Right atrium auricular region (tissue), 2 donors: ENCODE data around the gene YAP1. TPM values are rescaled to one million over a fixed set of nuclear protein-coding genes. Genes with fewer than 3 reads are reported as not detected.

ENCODE experiments used
- DNase-seq: peaks from one replicate; pipeline ENCODE4 v3.0.0-alpha.2; 2019; ENCODE audit warnings: low spot score
- H3K27ac ChIP-seq, 2 donors: fragments of 200-600 bp; sonication (generic); 1 replicate in 1 of 2; 2 replicates in 1 of 2; pipeline ENCODE4 v1.5.1; 2016 to 2019
- H3K27me3 ChIP-seq, 2 donors: fragments of 200-600 bp; sonication (generic); one replicate each; pipeline versions ENCODE4 v1.5.1 to v1.6.0; 2017 to 2019
- H3K36me3 ChIP-seq: fragments of 200-600 bp; sonication (generic); one replicate; pipeline ENCODE4 v1.5.1; 2016
- H3K4me1 ChIP-seq, 2 donors: fragments of 200-600 bp; sonication (generic); one replicate each; pipeline versions ENCODE4 v1.5.1 to v1.6.0; 2017 to 2019
- H3K4me3 ChIP-seq, 2 donors: fragments of 200-600 bp; sonication (generic); 1 replicate in 1 of 2; 2 replicates in 1 of 2; pipeline ENCODE4 v1.5.1; 2017 to 2019; ENCODE audit warnings: mild to moderate bottlenecking in 1 of 2, moderate library complexity in 1 of 2
- H3K9me3 ChIP-seq, 2 donors: fragments of 200-600 bp; sonication (generic); one replicate each; pipeline ENCODE4 v1.5.1; 2019
- CTCF ChIP-seq, 2 donors: fragments of 200-600 bp; sonication (generic); IDR thresholded peaks; one replicate each; pipeline ENCODE4 v1.5.1; 2019; ENCODE audit warnings: antibody characterized with exemption in 2 of 2
- total RNA-seq, 2 donors: library from RNA; depleted of rRNA; stranded (reverse); fragments of >200 nt; gene quantifications; one replicate each; pipeline ENCODE4 v1.1.0, GENCODE V29; 2016

Gene YAP1
- total RNA-seq, 2 donors from 2014 or later = 85.0 to 135 TPM

GRCh38 chr11:102097186-102097585 is 13.1 kb upstream of the YAP1 start:
- no peaks in the 10 kb centered on the region for H3K36me3 ChIP-seq
- H3K4me1 ChIP-seq = no peaks in the 10 kb centered on the region
- DNase-seq = peak; percentile 16
- H3K4me3 ChIP-seq = no peak overlapping the region
- no peaks in the 10 kb centered on the region for H3K9me3 ChIP-seq
- no peak overlapping the region for H3K27ac ChIP-seq
- no peaks in the 10 kb centered on the region for H3K27me3 ChIP-seq
- TF ChIP-seq CTCF (IDR thresholded peaks at IDR 0.05) = no peak

- Histone ChIP-seq H3K36me3 (no peaks in the 10 kb centered on the region), H3K4me3 (no peak overlapping the region), H3K27me3 (no peaks in the 10 kb centered on the region), H3K27ac (no peak overlapping the region), H3K4me1 (no peaks in the 10 kb centered on the region), H3K9me3 (no peaks in the 10 kb centered on the region)
- no peak for TF ChIP-seq CTCF (IDR thresholded peaks at IDR 0.05)
- DNase-seq = no peak
These were observed 10.5 kb upstream of the YAP1 start for GRCh38 chr11:102099755-102100154.

- peaks cover 0 to 19% of the 10 kb centered on the region in 2 donors for H3K4me1 ChIP-seq
- H3K4me3 ChIP-seq = no peak overlapping the region
- DNase-seq = no peak
- no peak for TF ChIP-seq CTCF (IDR thresholded peaks at IDR 0.05)
- peak overlapping the region in 1 of 2 donors; percentile 99 for H3K27ac ChIP-seq
- H3K9me3 ChIP-seq = no peaks in the 10 kb centered on the region
- H3K36me3 ChIP-seq = no peaks in the 10 kb centered on the region
- no peaks in the 10 kb centered on the region for H3K27me3 ChIP-seq
These were observed 1.4 kb upstream of the YAP1 start for GRCh38 chr11:102108734-102109440.

- no peaks in the 10 kb centered on the region for H3K27me3 ChIP-seq
These were observed 439 bp downstream of the YAP1 start for GRCh38 chr11:102110761-102111010.

GRCh38 chr11:102111011-102111786 is 952 bp downstream of the YAP1 start:
- Histone ChIP-seq H3K27me3 (no peaks in the 10 kb centered on the region), H3K4me3 (peak overlapping the region; percentile 84 to 93), H3K36me3 (peaks cover 6% of the 10 kb centered on the region), H3K27ac (peak overlapping the region; percentile 95 to 99), H3K9me3 (no peaks in the 10 kb centered on the region), H3K4me1 (peaks cover 0 to 33% of the 10 kb centered on the region in 2 donors)
- TF ChIP-seq CTCF (IDR thresholded peaks at IDR 0.05) = peak in 1 of 2 donors; percentile 45
- peak; percentile 76 for DNase-seq

More at GRCh38 chr11:102110761-102111010, 439 bp downstream of the YAP1 start:
- Histone ChIP-seq H3K9me3 (no peaks in the 10 kb centered on the region), H3K4me1 (peaks cover 0 to 28% of the 10 kb centered on the region in 2 donors), H3K4me3 (peak overlapping the region; percentile 84 to 93), H3K36me3 (peaks cover 6% of the 10 kb centered on the region), H3K27ac (peak overlapping the region; percentile 95 to 99)
- DNase-seq = no peak
- no peak for TF ChIP-seq CTCF (IDR thresholded peaks at IDR 0.05)
